8988T (cell line): ENCODE measurements around the gene CRHR2.
"Not testable (repeated sequence)": the region's sequence is repeated elsewhere in the genome, so short reads cannot be mapped to it uniquely, and the experiment has no call there.

ENCODE experiments used
- DNase-seq: peaks from one replicate; pipeline ENCODE4 v3.0.0; 2011

Gene CRHR2

DNA sequence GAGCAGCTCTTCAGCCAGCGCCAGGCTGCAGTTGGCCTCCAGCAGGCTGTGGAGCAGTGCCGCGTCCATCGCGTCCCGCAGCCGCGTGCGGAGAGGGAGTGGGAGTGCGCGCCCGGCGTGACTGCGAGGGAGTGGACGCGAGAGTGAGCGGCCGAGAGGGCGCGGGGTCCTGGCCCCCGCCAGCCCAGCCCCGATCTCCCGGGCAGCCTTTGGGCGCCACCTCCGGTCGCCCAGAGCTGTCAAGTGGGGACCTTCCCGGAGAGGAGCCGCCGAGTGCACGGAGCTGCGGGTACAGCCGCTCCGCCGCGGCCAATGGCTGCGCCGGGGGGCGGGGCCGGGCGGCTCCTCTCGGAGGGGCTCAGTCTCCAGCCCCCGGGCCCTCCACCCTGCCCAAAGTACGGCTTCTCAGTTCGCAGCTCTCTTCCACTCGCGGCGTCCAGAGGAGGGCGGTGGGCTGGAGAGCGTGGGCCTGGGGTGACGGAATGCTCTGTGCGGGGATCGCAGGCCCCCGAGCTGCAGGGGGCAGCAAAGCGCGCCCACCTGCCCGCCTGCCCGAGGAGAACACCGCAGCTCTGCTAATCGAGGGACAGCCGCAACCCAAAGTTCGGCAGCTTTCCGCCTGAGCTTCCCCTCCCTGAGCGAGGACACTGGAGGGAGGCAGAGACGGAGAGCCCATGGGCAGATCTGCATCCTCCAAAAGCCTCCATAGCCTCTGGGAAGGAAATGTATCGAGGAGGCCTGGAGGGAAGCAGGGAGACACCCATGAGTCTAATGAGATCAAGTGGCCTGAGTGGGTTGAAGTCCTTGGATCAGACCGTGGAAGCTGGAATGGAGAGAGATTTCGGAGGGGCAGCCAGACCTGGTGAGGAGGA, at the start of gene CRHR2:
Gene CRHR2, minus strand, starts transcription at position 245 of the 872 bp plus-strand sequence. Its CDS starts 176 bp downstream, at position 69.
- DNase-seq, result no peak

- no peak for DNase-seq
Observed at GRCh38 chr7:30731581-30731980, 49.3 kb upstream of the CRHR2 start.

DNA sequence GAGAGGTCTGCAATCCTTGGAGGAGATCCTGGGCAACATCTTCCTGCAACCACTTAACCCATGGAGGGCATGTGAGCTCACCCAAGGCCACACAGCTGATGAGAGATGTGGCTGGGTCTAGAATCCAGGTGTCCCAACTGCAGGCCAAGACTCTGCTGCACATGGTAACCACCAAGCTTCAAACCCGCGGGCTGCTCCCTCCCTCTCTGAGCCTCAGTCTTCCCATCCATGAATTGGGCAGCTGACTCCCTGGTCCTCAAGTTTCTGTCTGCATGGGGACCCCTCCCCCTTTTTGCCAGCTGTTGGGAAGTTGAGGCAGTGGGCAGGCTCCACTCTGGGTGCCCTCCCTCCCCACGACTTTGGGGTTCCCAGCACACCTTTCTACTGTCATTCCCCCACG, 48.7 kb upstream of the CRHR2 start:
- DNase-seq, result no peak

DNA sequence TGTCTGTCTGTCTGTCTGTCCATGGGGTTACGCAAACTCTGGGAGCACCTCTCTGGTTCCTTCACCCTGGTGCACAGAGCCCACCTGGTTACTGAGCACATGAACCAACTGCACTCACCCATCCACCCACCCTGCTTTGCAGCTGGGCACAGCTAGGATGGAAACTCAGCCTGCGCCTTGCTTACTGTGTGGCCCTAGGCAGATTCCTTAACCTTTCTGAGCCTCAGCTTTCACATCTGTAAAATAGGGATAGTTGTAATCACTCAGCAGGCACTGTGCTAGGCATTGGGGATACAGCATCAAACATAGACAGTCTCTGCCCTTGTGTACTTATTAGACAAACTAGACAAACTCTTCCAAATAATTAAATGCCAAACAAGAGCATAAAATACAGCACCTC, 47.8 kb upstream of the CRHR2 start:
- no peak for DNase-seq

GRCh38 chr7:30729642-30730041, 47.4 kb upstream of the CRHR2 start:
- DNase-seq, result no peak

GRCh38 chr7:30728591-30729100, 46.4 kb upstream of the CRHR2 start:
- DNase-seq, result no peak

DNA sequence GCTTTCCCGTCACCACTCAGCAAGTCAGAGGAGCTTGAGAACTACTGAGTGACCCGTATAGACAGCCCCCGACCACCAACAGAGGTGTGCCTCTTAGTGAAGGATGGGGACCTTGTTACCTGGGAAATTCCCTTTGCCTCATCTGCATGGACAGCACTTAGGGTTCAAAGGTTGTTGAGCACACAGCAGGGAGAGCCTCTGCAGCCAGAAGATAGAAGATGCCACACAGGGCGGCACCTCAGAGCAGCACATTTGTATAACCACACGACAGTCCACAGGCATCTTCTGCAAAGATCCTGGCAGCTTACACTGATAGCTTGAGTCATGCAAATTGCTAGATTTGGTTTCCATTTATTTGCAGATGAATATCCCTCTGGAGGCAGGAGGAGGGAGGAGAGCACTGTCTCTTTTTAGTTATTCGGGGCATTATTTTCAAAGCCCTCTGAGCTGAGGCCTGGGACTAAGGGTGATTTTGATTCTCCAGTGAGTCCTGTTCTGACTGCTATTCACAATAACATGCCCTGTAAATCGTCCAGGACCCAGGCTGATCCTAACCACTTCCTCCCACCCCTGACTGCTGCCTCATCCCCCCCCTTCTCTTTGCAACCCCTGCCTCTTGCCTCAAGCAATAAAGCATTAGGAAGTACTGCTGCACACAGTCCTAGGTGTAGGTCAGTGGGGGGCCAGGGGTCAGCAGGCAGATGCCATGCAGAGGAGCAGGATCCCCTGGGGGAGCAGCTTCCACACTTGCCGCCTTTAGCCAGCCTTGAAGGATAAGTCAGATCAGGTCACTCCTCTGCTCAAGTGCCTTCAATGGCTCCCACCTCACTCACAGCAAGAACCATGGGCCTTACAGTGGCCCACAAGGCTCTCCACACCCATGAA, 45.0 kb upstream of the CRHR2 start:
- no peak for DNase-seq

DNA sequence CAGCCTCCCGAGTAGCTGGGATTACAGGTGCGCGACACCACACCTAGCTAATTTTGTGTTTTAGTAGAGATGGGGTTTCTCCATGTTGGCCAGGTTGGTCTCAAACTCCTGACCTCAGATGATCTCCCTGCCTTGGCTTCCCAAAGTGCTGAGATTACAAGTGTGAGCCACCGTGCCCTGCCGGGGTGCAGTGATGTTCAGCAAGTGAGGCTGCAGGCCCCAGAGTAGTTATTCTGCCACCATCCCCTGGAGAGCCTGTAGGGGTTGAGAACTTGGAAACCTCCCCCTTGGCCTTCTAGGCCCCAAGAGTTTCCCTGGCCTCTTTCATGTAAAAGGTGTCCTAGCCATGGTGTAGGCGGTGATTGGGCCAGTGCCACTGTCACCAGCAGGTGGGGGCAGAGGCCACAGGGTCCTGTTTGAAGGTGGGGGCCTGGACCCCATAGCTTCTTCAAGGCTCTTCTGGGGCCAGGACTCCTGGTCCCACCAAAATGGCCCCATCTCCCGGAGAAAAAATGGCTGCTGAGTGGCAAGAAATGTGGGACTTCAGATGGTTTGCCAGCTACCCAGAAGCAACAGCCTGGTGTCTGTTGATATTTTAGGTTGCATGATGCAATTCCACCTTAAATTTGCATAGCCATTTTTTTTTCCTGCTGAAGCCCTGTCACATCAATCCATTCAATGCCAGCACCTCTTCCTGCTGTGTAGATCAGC, 44.2 kb upstream of the CRHR2 start:
- no peak for DNase-seq

DNA sequence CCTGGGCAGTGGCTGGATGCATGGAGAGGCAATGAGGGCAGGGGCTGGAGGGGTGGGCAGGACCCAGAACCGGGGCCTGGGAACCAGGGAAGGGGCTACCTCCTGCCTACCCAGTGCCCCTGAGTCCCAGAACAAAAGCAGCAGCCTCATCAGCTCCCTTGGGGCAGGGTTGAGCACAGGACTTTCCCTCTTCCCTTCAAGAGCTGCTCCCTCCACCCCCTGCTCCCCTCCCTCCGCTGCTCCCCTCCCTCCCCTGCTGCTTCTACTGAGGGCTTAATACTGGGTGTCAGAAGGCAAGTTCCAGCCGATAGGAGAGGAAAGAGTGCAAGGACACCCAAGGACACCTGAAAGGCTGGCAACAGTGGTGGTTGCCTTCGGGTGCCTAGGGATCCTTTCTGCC, 41.5 kb upstream of the CRHR2 start:
- no peak for DNase-seq

DNA sequence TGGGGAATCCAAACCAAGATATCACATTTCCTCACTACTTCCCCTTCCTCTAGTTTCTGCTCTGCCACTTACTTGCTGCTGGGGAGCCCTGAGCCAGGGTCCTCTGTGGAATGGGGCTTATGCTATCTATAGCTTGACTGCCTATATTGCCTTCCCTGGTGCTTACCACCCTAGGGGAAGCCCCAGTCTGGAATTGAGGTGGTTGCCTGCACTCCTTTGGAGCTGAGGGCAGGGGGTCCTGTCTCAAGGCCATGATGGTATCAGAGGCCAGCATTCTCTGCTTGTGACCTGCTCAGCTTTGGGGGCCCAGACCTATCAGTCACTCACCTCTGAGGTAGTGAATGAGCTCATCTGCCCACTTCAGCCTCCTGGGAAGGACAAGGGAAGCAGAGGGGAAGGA, 40.4 kb upstream of the CRHR2 start:
- DNase-seq, result no peak

- DNase-seq, result no peak
Observed at GRCh38 chr7:30722187-30722586, 39.9 kb upstream of the CRHR2 start.

GRCh38 chr7:30721211-30721610, 39.0 kb upstream of the CRHR2 start:
- DNase-seq, result no peak

GRCh38 chr7:30719434-30719833, 37.2 kb upstream of the CRHR2 start:
- DNase-seq, result not testable (repeated sequence)

DNA sequence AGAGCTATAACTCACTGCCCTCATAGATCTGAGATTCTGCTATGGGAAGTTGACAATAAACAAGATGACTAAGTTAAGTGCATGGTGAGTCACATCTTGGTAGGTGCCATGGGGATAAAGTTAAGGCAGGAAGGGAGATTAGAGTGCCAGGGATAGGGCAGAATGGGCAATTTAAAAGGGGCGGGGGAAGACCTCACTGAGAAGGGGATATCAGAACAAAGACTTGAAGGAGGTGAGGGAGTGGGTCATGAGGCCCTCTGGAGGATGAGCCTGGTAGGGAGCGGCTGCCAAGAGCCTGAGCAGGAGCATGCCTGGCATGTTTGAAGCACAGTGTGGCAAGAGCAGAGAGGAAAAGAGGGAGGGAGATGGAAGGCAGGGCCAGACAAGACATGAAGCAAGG, 34.9 kb upstream of the CRHR2 start:
- DNase-seq, result no peak

GRCh38 chr7:30714129-30714528, 31.9 kb upstream of the CRHR2 start:
- DNase-seq, result no peak

DNA sequence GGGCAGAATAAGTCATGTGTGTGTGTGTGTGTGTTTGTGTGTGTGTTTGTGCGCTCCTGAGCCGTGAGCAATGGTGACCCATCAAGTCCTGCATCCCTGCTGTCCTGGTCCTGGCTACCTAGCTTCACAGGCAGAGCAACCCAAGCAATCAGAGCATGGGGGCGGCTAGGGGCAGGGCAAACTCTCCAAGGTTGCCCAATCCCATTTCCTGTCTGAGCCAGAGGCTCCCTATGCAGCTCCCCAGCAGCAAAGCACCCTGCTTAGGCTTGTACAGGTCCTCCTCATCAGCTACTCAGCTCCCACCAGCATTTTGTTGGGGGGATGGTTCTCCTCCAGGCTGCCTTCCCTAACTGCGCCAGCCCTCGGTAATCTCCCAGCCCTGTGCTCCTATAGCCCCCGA, 31.1 kb upstream of the CRHR2 start:
- DNase-seq, result no peak

- no peak for DNase-seq
Observed at GRCh38 chr7:30710669-30711068, 28.4 kb upstream of the CRHR2 start.

GRCh38 chr7:30709549-30709948, 27.3 kb upstream of the CRHR2 start:
- no peak for DNase-seq

DNA sequence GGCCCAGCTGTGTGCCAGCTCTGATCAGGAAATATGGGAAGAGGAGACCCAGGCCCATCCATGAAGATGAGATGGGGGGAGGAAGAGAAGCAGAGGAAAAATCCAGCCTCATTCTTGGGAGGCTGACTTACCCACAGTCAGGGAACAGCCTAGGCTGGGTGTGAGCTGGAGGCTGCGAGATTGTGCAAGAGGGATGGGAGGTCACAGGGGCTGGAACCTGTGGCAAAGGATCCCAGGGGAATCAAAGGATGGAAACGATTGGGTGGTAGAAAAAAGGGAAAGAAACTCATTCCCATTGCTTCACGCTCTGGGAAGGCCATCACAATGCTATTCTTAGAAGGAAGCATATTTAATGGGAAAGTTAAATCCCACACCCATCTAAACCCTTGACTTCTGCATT, 26.7 kb upstream of the CRHR2 start:
- DNase-seq, result no peak

- DNase-seq, result no peak
Observed at GRCh38 chr7:30708412-30708811, 26.2 kb upstream of the CRHR2 start.

DNA sequence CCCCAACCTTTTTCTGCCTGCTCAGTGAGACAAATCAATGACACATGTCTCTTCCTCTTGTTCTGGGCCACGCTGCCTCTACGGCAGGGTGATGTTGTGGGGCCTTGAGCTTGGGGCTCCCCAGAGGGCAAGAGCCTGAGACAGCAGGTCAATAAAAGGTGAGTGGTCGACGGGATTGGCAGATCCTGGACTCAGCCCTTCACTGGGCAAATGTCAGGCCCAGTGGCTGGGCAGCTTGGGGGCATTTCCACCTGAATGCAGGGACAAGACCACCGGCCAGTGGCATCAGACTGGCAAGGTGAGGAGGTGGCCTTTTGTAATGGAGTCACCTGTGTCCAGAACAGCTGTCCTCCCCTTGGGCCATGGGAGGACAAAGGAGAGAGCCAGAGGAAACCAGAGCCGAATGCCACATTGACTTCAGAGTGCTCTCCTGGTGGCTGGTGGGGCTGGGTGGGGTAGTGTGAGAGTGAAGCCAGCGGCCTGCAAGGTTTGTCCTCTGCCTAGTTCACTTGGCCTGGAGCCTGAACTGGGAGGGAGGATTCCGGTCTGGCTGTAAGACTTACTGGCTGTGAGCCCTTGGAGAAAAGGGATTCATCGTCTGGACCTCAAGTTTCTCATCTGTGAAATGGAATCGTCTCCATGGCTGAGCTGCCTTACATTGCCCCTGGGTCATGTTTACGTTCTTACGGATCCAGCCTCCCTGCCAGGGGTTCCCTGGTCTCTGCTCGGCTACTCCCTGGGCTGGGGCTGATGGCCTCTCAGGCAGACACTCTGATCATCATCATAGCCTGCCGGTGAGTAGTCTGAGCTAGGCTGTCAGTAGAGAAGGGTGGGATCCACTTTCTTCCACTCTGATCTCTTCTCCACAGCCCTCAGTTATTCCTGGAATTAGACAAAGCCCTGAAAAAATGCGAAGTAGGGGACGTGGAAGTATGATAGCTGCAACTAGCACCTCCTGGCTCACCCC, 25.4 kb upstream of the CRHR2 start:
- no peak for DNase-seq

DNA sequence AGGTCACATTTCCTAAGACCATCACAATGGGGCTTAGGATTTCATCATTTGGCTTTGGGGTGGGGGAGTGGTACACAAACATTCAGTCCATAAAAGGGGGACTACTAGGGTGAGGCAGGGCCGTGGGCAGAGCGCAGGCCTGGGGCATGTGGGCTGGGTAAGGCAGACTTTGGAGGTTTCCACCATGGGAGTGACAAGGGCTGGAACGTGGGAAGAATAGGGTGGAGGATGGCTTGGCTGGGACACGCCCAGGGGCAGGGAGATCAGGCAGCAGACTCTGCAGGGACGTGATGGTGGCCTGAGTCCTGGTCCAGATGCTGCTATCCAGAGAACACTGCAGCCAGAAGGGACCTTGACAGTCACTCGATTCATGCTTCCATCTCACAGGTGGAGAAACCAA, 24.7 kb upstream of the CRHR2 start:
- no peak for DNase-seq
